Measurements from ENCODE around the gene APPL2. TPM values are rescaled to one million over a fixed set of nuclear protein-coding genes. Genes with fewer than 3 reads are reported as not detected.
A peak's percentile ranks its signal among the peaks of the same experiment; 100 is the strongest.

Gene APPL2
- total and polyA plus RNA-seq, 10 donors = 11.0 to 75.6 (median 45.7) TPM

GRCh38 chr12:105196090-105196489 is 39.9 kb downstream of the APPL2 start:
- no peak for DNase-seq
- no peak overlapping the region for H3K4me3 ChIP-seq
- TF ChIP-seq CTCF (IDR thresholded peaks at IDR 0.05 in 8 of 11, conservative IDR thresholded peaks at IDR 0.05 in 3 of 11) = no peak
- TF ChIP-seq POLR2A (IDR thresholded peaks at IDR 0.05) = no peak
- no peak for TF ChIP-seq POLR2AphosphoS5 (IDR thresholded peaks at IDR 0.05)
- intact Hi-C loops (cut with DNase I; ENCODE audit: low total_unique reads) = no loop called here
- whole genome bisulfite sequencing, 5 donors = 93 to 98% (median 96%) methylated on average over 6 of the region's 6 CpGs
- no peaks in the 10 kb centered on the region for H3K4me1 ChIP-seq
- no peak overlapping the region for H3K27ac ChIP-seq
- H3K36me3 ChIP-seq = peaks cover 0 to 98% (median 62%) of the 10 kb centered on the region in 6 donors
- H3K27me3 ChIP-seq (replicated peaks in 1 of 7) = no peaks in the 10 kb centered on the region
- no peaks in the 10 kb centered on the region for H3K9me3 ChIP-seq

- Histone ChIP-seq H3K4me1 (no peaks in the 10 kb centered on the region), H3K27ac (no peak overlapping the region), H3K4me3 (no peak overlapping the region), H3K36me3 (peaks cover 0 to 98% (median 68%) of the 10 kb centered on the region in 6 donors), H3K27me3 (replicated peaks in 1 of 7) (no peaks in the 10 kb centered on the region), H3K9me3 (no peaks in the 10 kb centered on the region)
- intact Hi-C loops (cut with DNase I; ENCODE audit: low total_unique reads) = no loop called here
- TF ChIP-seq POLR2AphosphoS5 (IDR thresholded peaks at IDR 0.05) (peak in 1 of 3 donors; percentile 4), CTCF (IDR thresholded peaks at IDR 0.05 in 8 of 11, conservative IDR thresholded peaks at IDR 0.05 in 3 of 11) (no peak)
- no peak for DNase-seq
- WGBS, 5 donors = 89 to 98% (median 95%) methylated on average over 6 of the region's 6 CpGs
Measured at GRCh38 chr12:105194947-105195346, 41.0 kb downstream of the APPL2 start.

- Histone ChIP-seq H3K4me1 (no peaks in the 10 kb centered on the region), H3K27ac (no peak overlapping the region), H3K9me3 (no peaks in the 10 kb centered on the region), H3K36me3 (peaks cover 0 to 100% (median 77%) of the 10 kb centered on the region in 6 donors), H3K4me3 (no peak overlapping the region), H3K27me3 (replicated peaks in 1 of 7) (no peaks in the 10 kb centered on the region)
- intact Hi-C loops (cut with DNase I; ENCODE audit: low total_unique reads) = no loop called here
- WGBS, 5 donors = 95 to 98% (median 97%) methylated on average over 1 of the region's 1 CpG
- TF ChIP-seq CTCF (IDR thresholded peaks at IDR 0.05 in 8 of 11, conservative IDR thresholded peaks at IDR 0.05 in 3 of 11) (no peak), POLR2AphosphoS5 (IDR thresholded peaks at IDR 0.05) (no peak), POLR2A (IDR thresholded peaks at IDR 0.05) (no peak)
- no peak for DNase-seq
Measured at GRCh38 chr12:105192624-105193225, 43.2 kb downstream of the APPL2 start.

- TF ChIP-seq POLR2AphosphoS5 (IDR thresholded peaks at IDR 0.05) (peak in 1 of 3 donors; percentile 32), POLR2A (IDR thresholded peaks at IDR 0.05) (no peak), CTCF (IDR thresholded peaks at IDR 0.05 in 8 of 11, conservative IDR thresholded peaks at IDR 0.05 in 3 of 11) (no peak)
- WGBS, 5 donors = 91 to 96% (median 96%) methylated on average over 6 of the region's 6 CpGs
- DNase-seq = no peak
- Histone ChIP-seq H3K27me3 (replicated peaks in 1 of 7) (no peaks in the 10 kb centered on the region), H3K27ac (no peak overlapping the region), H3K4me1 (no peaks in the 10 kb centered on the region), H3K9me3 (no peaks in the 10 kb centered on the region), H3K4me3 (no peak overlapping the region), H3K36me3 (peaks cover 2 to 100% (median 85%) of the 10 kb centered on the region in 6 donors)
- intact Hi-C loops (cut with DNase I; ENCODE audit: low total_unique reads) = no loop called here
Measured at GRCh38 chr12:105190530-105190929, 45.4 kb downstream of the APPL2 start.

Data from spleen (tissue), 11 donors.